ENCODE measurements around the gene GRK4.

GRK4 gene

GRCh38 chr4:3010998-3011397 lies 47.6 kb downstream of the GRK4 start:
- no peak for DNase-seq (ENCODE audit: low read depth in 1 of 2, low spot score in 1 of 2)

DNA sequence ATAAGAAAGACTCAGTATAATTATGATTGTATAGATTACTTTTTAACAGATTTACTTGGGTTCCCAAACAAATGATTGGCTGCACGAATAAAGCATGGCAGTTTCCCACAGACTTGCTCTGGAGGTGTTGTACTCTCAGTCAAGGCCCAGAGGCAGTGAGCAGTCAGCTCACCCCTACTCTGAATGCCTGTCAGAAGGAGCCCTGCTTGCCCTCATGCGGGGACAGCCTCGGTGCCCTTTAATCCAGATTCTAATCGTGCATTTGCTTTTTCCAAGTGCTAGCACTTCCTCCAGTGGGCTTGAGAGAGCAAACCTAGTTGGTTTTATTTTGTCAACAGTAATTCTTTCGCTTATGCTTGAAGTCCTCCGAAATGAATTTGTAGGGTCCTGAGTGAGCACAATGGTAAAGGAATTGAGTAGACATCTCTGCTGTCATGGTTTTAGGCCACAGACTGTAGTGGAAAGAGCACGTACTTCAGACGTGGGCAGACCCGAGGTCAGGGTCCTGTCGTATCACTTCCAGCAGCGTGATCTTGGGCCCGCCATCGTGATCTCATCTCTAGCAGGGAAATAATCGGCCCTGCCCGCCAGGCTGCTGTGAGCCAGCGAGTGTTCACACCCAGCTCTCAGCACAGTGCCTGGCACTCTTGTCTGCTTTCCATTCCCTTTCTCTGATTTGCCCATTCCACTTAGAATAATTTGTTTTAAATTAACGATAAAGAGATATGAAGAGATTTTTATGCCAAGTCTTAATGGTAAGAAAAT lies 48.3 kb downstream of the GRK4 start:
- no peak for DNase-seq (ENCODE audit: low read depth in 1 of 2, low spot score in 1 of 2)

DNA sequence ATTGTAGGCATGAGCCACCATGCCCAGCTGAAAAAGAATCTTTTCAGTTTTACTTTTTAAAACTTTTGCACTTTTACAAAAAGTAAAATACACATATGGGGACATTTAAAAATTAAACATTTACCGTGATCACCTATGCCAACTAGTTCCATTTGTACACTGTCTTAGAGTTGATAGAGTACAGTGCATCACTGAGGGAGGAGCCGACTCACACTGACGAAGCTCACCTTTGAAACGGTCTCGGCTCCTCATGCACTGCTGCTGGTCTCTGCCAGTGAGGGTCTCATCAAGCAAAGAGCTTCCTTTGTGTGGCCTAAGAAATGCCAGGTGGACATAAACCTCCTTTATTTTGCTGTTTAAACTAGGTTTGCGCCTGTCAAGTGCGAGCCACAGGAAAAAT lies 50.0 kb downstream of the GRK4 start:
- no peak for DNase-seq (ENCODE audit: low read depth in 1 of 2, low spot score in 1 of 2)

GRCh38 chr4:3013839-3014350 lies 50.5 kb downstream of the GRK4 start:
- DNase-seq (ENCODE audit: low read depth in 1 of 2, low spot score in 1 of 2): no peak

DNA sequence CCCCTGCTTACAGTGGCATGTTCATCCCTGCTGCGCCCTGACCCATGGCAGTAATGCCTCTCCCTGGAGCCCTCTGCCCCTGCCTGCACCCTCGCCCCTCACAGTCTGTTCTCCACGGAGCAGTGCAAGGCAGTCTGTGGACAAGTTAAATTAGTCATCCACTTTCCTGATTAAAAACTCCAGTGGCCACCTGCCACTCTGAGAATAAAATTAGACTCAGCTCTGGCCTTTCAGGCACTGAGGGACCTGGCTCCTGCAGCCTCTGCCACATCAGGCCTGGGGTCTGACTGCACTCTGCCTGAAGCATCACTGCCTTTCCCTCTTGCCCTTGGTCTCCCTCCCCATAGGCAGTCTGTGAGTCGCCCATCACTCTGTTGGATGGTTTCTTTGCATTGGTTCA lies 53.6 kb downstream of the GRK4 start:
- DNase-seq (ENCODE audit: low read depth in 1 of 2, low spot score in 1 of 2): no peak

DNA sequence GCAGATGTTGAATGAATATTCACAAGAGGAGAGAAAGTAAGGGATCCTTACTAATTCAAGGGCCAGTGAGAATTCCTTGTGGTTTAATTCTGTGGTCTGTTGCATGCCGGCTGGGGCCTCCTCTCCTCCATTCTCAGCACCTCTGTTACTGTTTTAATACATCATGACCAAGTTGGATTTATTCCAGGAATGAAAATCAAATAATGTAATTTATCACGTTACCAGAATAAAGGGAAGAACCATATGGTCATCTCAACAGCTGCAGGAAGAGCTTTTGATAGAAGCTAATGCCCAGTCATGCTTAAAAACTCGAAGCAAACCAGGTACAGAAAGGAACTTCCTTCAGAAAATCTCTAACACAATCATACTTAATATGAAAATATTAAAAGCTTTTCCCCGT lies 54.1 kb downstream of the GRK4 start:
- no peak for DNase-seq (ENCODE audit: low read depth in 1 of 2, low spot score in 1 of 2)

GRCh38 chr4:3019145-3019846 lies 55.9 kb downstream of the GRK4 start:
- DNase-seq (ENCODE audit: low read depth in 1 of 2, low spot score in 1 of 2): no peak

- no peak for DNase-seq (ENCODE audit: low read depth in 1 of 2, low spot score in 1 of 2)
Observed at GRCh38 chr4:3021127-3021526, 57.8 kb downstream of the GRK4 start.

DNA sequence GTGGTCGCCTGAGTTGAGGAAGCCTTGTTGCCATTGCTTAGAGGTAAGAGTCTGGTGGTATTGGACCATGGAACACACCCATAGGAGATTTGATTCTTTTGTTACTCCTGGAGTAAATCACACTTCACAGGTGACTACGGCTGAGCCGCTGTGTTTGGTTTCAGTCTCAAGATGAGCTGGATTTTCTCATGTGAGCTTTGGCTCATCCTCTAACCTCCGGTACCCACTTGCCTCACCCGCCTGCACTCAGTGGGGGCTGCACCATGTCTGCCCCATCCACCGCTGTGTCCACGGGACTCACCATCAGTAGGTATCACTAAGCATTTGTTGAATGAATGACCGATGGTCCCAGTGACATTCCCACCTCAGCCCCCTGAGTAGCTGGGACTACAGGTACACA lies 58.3 kb downstream of the GRK4 start:
- DNase-seq (ENCODE audit: low read depth in 1 of 2, low spot score in 1 of 2): no peak

GRCh38 chr4:3022112-3022511 lies 58.7 kb downstream of the GRK4 start:
- DNase-seq (ENCODE audit: low read depth in 1 of 2, low spot score in 1 of 2): no peak

DNA sequence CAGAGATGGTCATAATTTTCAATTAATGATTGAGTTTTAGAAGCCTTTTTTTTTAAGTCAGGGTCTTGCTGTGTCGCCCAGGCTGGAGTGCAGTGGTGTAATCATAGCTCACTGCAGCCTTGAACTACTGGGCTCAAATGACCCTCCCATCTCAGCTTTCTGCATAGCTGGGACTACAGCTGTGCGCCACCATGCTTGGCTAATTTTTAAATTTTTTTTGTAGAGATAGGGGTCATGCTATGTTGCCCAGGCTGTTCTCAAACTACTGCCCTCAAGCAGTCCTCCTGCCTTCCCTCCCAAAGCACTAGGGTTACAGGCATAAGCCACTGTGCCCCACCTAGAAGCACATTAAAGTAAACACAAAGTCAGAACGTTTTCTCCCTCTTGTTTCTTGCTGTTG lies 59.3 kb downstream of the GRK4 start:
- DNase-seq (ENCODE audit: low read depth in 1 of 2, low spot score in 1 of 2): no peak

DNA sequence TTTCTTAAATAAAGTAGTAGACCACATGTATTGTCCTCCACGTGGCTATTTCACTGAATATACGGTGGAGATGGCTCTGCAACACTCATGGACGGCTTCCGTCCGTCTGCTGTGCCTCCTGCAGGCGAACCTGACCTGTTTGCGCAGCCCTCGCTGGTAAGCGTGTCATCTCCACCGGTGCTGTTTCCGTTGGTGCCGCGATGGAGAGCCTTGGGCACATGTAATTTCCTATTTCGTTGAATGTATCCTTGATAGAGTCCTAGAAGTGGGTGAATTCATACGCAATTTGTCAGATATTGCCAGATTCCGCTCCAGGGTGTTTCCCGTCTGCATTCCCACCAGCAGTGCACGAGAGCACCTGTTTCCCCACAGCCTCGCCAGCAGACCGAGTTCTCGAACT lies 62.5 kb downstream of the GRK4 start:
- DNase-seq (ENCODE audit: low read depth in 1 of 2, low spot score in 1 of 2): no peak

GRCh38 chr4:3026540-3026939 lies 63.2 kb downstream of the GRK4 start:
- no peak for DNase-seq (ENCODE audit: low read depth in 1 of 2, low spot score in 1 of 2)

GRCh38 chr4:3029464-3029863 lies 66.1 kb downstream of the GRK4 start:
- DNase-seq (ENCODE audit: low read depth in 1 of 2, low spot score in 1 of 2): no peak

DNA sequence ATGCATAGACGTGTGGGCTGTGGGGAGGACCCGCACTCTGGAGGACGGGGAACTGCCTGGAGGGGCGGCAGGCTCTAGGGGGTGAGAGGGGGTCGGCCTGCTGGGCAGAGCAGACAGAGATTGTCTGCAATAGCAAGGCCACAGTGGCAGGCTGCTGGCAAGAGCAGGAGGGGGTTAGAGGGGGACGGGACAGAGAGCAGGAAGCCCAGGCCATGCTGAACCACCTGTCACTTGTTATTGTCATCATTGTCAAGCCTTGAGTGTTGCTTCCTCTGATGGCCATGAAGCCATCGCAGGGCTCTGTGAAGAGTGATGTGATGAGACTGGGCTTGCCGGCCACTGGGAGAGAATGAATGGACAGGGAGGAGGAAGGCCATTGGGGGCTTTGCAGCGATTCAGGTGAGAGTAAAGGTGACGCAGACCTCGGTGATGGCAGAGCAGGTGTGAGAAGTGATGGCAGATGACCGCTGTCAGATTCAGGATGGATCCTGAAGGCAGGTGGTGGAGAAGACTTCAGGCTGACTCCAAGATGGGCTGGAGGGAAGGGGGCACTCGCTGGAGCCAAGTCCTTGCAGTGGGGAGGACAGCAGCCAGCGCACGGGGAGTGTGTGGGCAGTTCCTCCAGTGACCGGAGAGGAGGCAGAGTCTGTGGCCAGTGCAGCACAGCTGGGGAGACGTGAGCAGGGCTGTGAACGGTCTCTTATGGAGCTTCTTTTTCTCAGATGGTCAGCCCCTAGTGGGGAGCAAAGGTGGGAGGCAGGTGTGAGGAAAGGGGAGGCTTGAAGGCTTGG lies 67.4 kb downstream of the GRK4 start:
- no peak for DNase-seq (ENCODE audit: low read depth in 1 of 2, low spot score in 1 of 2)

DNA sequence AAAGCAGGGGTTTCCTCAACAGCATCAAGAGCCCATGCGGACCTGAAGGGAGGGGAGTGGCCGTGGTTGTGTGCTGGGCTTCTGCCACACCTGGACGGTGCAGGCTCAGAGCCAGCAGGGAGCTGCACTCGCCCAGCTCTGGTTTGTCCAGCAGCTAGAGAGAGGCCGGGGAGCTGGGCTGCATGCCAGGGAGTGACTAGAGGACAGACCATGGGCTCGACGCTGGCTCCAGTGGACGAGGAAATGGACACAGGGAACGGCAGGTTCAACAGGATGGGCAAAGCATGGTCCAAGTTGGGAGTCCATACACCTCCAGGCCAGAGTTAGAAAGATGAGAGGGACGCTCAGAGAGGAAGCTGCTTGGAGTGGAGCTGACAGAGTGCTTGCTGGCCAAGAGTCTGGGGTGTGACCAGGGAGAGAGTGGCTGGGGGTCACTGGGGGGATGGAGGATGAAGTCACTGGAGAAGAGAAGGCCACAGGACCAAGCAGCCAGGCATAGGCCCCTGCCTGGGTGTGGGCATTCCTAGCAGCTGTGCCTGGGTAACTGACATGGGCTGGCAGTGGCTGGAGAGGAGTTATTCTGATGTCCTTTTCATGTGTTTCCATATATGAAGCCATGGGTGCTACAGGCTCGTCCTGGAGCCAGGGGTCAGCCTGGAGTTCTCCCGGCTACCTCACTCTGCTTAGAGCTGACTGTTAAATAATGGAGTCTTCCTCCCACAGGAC lies 68.1 kb downstream of the GRK4 start:
- DNase-seq (ENCODE audit: low read depth in 1 of 2, low spot score in 1 of 2): no peak

- DNase-seq (ENCODE audit: low read depth in 1 of 2, low spot score in 1 of 2): no peak
Observed at GRCh38 chr4:3034231-3034630, 70.9 kb downstream of the GRK4 start.

DNA sequence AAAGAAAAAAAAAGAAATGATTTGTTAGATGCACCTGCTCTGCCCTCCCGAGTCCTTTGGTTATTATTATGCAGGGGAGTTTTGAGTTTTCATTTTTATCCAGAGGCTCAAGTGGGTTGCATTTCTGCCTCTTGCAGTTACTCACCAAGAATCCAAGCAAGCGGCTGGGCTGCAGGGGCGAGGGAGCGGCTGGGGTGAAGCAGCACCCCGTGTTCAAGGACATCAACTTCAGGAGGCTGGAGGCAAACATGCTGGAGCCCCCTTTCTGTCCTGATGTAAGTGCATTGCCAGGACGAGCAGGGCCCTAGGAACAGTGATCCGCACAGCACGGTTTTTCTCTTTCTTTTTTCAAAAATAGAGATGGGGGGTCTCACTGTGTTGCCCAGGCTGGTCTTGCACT lies 71.9 kb downstream of the GRK4 start:
- no peak for DNase-seq (ENCODE audit: low read depth in 1 of 2, low spot score in 1 of 2)

DNA sequence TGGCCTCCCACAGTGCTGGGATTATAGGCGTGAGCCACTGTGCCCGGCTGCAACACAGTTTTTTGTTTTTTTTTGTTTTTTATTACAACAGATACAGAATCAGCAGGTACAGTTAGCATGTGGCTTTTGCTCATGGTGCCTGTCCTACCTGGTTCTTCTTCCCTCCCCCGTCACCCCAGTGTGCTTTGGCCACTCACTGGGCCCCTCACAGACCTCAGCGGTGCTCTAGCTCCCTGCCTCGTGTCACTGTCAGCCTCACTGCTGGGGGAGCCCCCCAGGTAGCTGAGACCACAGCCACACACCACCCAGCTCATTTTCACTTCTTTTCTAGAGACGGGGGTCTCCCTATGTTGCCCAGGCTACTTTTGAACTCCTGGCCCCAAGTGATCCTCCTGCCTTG lies 72.3 kb downstream of the GRK4 start:
- no peak for DNase-seq (ENCODE audit: low read depth in 1 of 2, low spot score in 1 of 2)

- no peak for DNase-seq (ENCODE audit: low read depth in 1 of 2, low spot score in 1 of 2)
Observed at GRCh38 chr4:3036131-3036952, 73.0 kb downstream of the GRK4 start.
